Stimulated activated CD8-positive, alpha-beta memory T cell treated with anti-CD3 and anti-CD28 coated beads, Interleukin-15, amount 100 ng/mL, for 48 hours (primary cell): Measurements from ENCODE around the gene DOCK10.

ENCODE experiments used
- DNase-seq, 2 donors: peaks; one replicate each; pipeline ENCODE4 v3.0.0-alpha.2; 2020; ENCODE audit warnings: low read depth in 2 of 2

DOCK10 gene

GRCh38 chr2:224778474-224778877, 263.8 kb downstream of the DOCK10 start:
- peak; percentile 10 to 17 for DNase-seq

- no peak for DNase-seq
These were observed 264.7 kb downstream of the DOCK10 start for GRCh38 chr2:224777559-224777930.

GRCh38 chr2:224776795-224777558, 265.3 kb downstream of the DOCK10 start:
- DNase-seq = no peak

- DNase-seq = no peak
These were observed 266.6 kb downstream of the DOCK10 start for GRCh38 chr2:224775647-224776046.

- DNase-seq = no peak
These were observed 267.5 kb downstream of the DOCK10 start for GRCh38 chr2:224774735-224775134.

- no peak for DNase-seq
These were observed 269.8 kb downstream of the DOCK10 start for GRCh38 chr2:224772494-224772893.

DNA sequence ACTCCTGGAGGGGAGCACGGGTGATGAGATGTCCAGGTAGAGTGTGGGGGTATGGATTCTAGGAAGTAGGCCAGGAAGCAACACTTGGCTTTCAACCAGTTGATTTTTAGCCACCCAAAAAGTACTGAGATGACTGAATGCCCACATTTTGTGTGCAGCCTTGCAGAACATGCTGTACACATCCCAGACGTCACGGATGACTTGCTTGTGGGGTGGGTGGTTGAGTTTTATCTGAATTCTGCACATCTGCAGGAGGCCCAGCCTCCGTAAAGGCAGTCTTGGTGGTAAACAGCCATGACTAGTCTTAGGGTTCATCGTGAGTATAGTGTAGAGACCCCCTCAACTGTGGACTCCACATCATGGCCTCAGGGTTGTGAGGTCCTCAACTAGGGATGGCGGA, 272.8 kb downstream of the DOCK10 start:
- DNase-seq = no peak

DNA sequence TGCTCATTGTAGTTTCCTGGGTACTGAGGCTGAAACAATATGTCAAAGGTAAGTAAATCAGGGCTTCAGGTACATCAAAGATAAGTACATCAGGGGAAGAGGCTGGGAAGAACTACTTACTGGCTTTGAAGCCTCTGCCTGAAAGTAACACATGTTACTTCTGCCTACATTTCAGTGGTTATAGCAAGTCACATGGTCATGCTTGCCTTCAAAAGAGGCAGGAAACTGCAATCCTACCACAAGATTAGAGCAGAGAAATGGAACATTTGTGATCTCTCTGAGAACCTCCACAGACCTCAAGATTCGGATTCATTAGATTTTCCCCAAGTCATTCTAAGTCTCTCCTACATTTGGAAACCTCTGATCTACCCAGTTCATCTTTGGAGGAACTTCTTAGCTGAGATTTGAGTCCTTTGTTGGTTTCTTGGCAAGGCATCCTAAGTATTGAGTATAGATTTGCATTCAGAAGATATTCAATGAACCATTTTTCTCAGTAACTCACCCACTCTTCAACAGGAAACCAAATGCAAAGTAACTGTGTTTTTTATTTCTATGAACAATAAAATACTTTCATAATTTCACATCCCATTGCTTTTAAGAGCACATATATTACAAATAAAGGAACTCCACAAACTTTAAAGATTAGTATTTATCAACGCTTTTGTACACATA, 277.6 kb downstream of the DOCK10 start:
- DNase-seq = no peak

GRCh38 chr2:224757934-224758548, 284.2 kb downstream of the DOCK10 start:
- DNase-seq = no peak

GRCh38 chr2:224753743-224754540, 288.3 kb downstream of the DOCK10 start:
- DNase-seq = no peak

GRCh38 chr2:224751996-224752698, 290.1 kb downstream of the DOCK10 start:
- no peak for DNase-seq

- no peak for DNase-seq
These were observed 293.1 kb downstream of the DOCK10 start for GRCh38 chr2:224749136-224749535.

- no peak for DNase-seq
These were observed 294.5 kb downstream of the DOCK10 start for GRCh38 chr2:224747765-224748164.

- no peak for DNase-seq
These were observed 306.0 kb downstream of the DOCK10 start for GRCh38 chr2:224736227-224736626.

GRCh38 chr2:224734949-224735348, 307.3 kb downstream of the DOCK10 start:
- no peak for DNase-seq

DNA sequence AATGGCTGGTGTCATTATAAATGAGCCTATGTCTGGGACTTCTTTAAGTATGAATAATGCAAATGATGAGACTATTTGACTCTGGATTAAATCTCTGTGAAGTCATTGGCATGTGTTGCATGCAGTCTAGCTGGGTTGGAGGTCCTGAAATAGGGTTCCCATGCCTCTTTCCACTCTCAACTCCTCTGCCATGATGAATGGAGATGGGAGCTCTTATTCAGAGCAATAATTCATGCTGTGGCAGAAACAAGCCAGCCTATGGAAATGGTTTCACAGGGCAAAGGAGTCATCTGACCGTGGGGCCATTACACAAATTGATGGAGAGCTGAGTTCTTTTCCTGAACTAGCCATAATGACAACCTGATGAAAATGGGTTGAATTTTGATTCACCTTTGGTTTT, 310.6 kb downstream of the DOCK10 start:
- no peak for DNase-seq

DNA sequence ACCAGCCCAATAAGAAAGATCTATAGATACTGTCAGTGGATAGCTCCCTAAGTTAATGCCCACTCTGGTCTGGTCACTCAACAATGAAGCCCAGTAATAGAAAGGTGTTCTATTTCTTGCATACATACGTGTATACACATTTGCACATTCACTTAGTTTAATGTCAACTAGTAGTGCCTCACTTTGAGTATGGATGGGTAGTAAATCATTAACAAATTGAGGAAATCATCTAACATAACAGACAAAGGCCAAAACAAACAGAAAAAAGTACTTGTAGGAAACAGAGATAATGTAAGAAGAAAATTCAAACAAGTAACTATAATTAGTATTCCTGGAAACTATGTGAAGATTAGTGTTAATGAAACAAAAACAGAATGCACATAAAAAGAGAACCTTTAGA, 312.8 kb downstream of the DOCK10 start:
- DNase-seq = no peak

DNA sequence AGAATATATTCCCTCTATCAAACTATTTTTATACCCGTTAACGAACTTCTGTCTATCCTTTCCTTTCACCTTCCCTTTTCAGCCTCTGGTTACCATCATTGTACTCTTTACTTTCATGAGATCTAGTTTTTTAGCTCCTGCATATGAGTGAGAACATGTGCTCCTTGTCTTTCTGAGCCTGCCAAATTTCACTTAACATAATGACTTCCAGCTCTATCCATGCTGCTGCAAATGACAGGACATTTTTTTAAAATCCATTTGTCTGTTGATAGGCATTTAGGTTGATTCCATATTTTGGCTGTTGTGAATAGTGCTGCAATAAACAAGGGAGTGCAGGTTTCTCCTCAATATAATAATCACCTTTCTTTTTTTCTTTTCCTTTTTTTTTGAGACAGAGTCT, 317.9 kb downstream of the DOCK10 start:
- no peak for DNase-seq

DNA sequence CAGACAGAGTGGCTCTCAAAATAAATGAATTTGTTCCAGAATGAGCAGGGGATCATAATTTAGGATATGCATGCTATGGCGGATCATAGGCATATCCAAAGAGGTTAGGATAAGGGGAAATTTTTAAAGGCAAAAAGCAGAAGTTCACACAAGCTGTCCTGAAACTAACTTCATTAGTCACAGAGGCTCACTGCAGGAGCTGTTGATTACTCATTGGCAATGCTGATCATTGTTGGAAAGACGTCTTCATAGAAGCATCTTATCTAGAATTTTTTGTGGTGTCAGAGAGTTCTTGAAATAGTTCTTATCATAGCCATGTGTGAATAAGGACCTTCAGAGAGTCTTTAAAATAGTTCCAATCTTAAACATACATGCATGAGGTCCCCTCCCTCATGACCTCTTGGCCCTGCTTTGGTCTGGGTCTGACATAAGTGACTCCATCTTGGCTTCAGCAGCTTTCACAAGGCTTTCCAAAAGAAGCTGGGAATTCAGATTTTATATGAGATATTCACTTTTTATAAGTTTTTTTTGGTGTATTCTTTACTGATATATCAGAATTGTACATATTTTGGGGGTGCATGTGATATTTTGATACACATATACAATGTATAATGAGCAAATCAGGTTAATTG, 318.6 kb downstream of the DOCK10 start:
- no peak for DNase-seq

GRCh38 chr2:224722770-224723169, 319.5 kb downstream of the DOCK10 start:
- DNase-seq = no peak

DNA sequence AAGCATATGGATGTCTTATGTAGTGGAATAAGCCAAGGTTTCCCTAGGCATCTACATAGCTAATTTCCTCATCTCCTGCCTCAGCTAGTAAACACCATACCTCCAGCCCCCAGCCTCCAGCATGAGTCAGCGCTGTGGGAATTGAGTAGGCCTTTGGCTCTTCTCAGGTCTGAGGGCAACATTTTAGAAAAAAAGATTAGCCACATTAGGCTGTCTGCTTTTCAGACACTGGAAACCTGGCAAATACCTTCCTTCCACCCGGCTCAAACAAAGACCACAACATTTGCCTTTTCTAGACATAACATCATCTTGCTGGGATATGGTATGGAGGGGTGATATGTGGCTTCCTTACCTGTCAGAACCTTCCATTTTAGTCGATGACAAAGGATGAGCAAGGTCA, 320.0 kb downstream of the DOCK10 start:
- DNase-seq = no peak
